ENCODE measurements around the gene CTNNA3. TPM values are rescaled to one million over a fixed set of nuclear protein-coding genes. Genes with fewer than 3 reads are reported as not detected.
"Not testable (repeated sequence)": the region's sequence is repeated elsewhere in the genome, so short reads cannot be mapped to it uniquely, and the experiment has no call there.

The CTNNA3 gene
- total RNA-seq, 2 experiments from 2014 or later: not detected

- intact Hi-C loops (cut with micrococcal nuclease): no loop called here
- Mint-ChIP-seq H3K27me3 (ENCODE audit: low read depth) (peaks cover 3% of the 10 kb centered on the region), H3K9me3 (peaks cover 23% of the 10 kb centered on the region), H3K27ac (no peak overlapping the region), H3K4me1 (ENCODE audit: low read depth) (no peaks in the 10 kb centered on the region), H3K36me3 (ENCODE audit: low read depth) (no peaks in the 10 kb centered on the region), H3K4me3 (no peak overlapping the region)
- no peak for DNase-seq
- CTCF ChIA-PET: no interaction called here
Observed at GRCh38 chr10:67476201-67476600, 219.8 kb downstream of the CTNNA3 start.

DNA sequence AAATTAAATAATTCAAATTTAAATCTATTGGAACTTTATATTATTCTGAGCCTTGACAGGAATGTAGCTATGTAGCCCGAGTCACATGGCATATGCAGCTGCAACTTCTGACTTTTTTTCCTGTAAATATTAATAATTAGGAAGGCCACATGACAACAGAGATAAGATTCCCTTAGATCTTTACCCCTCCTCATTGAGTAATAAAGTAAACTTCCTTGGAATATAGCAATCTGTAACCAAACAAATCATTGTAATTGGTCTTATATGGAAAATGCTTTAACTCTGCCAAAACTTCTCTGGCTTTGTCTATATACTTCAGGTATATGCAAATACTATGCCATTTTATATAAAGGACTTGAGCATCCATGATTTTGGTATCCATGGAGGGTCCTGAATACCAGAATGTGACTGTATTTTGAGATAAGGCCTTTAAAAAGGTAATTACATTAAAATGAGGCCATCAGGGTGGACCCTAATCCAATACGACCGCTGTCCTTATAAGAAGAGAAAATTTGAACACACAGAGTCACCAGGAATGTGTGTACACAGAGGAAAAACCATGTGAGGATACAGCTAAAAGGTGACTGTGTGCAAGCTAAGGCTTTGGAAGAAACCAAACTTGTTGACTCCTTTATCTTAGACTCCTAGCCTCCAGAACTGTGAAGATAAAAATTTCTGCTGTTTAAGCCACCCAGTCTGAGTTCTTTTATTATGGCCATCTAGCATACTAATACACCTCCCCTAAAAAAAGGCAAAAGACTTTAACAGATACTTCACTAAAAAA lies 222.0 kb downstream of the CTNNA3 start:
- Mint-ChIP-seq H3K27me3 (ENCODE audit: low read depth) (peaks cover 7% of the 10 kb centered on the region), H3K4me3 (no peak overlapping the region), H3K27ac (no peak overlapping the region), H3K4me1 (ENCODE audit: low read depth) (no peaks in the 10 kb centered on the region), H3K36me3 (ENCODE audit: low read depth) (no peaks in the 10 kb centered on the region), H3K9me3 (peaks cover 16% of the 10 kb centered on the region)
- intact Hi-C loops (cut with micrococcal nuclease): no loop called here
- CTCF ChIA-PET: interaction anchor here (1.4 kb wide), 1 partner anchor 49 kb away, joined by 3 read pairs; no protein-coding TSS in a partner anchor
- DNase-seq: no peak

GRCh38 chr10:67471022-67471421 lies 225.0 kb downstream of the CTNNA3 start:
- Mint-ChIP-seq H3K9me3 (peaks cover 3% of the 10 kb centered on the region), H3K36me3 (ENCODE audit: low read depth) (no peaks in the 10 kb centered on the region), H3K27me3 (ENCODE audit: low read depth) (peaks cover 7% of the 10 kb centered on the region), H3K4me3 (no peak overlapping the region), H3K27ac (no peak overlapping the region), H3K4me1 (ENCODE audit: low read depth) (no peaks in the 10 kb centered on the region)
- DNase-seq: no peak
- CTCF ChIA-PET: interaction anchor here (0.6 kb wide), 1 partner anchor 467 kb away, joined by 3 read pairs; no protein-coding TSS in a partner anchor
- intact Hi-C loops (cut with micrococcal nuclease): no loop called here

DNA sequence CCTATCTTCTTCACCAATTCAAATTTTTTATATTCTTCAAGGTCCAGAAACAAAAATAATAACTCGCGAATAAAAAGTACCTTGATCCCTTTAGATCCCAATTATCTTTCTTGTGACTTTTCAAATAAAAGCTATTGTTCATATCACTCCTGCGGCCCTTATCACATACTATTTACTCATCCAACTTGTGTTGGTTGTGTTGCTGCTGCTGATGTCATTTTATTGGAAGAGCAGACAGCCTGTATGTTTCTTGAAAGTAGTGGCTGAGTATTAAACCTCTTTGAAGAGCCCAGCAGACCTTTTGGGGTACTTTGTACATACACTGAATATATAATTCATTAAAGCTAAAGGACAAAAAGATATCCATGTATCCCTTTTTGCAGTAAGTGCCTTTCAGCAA lies 231.7 kb downstream of the CTNNA3 start:
- intact Hi-C loops (cut with micrococcal nuclease): no loop called here
- Mint-ChIP-seq H3K9me3 (no peaks in the 10 kb centered on the region), H3K4me3 (no peak overlapping the region), H3K27ac (no peak overlapping the region), H3K36me3 (ENCODE audit: low read depth) (no peaks in the 10 kb centered on the region), H3K4me1 (ENCODE audit: low read depth) (no peaks in the 10 kb centered on the region), H3K27me3 (ENCODE audit: low read depth) (peaks cover 1% of the 10 kb centered on the region)
- CTCF ChIA-PET: no interaction called here
- DNase-seq: no peak

DNA sequence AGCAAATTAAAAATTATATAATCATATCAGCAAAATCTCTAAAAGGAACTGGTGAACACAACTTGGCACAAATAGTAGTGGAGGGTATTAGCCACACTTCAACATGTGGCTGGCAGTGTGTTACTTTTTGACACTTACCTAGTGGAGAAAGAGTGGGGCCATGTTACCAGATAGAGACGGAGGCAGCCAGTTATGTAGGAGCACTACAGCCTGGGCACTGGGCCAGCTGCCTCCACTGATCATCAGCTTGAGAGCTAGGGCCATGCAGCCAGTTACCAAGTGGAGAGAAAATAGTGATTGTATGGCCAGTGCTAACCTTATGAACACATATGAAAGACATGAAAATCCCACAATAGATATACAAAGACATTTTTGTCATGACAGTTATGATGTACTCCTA lies 243.1 kb downstream of the CTNNA3 start:
- H3K36me3 Mint-ChIP-seq (ENCODE audit: low read depth): no peaks in the 10 kb centered on the region
- H3K27me3 Mint-ChIP-seq (ENCODE audit: low read depth): no peaks in the 10 kb centered on the region
- CTCF ChIA-PET: no interaction called here
- no peak overlapping the region for H3K27ac Mint-ChIP-seq
- peaks cover 5% of the 10 kb centered on the region for H3K9me3 Mint-ChIP-seq
- no peaks in the 10 kb centered on the region for H3K4me1 Mint-ChIP-seq (ENCODE audit: low read depth)
- DNase-seq: no peak
- H3K4me3 Mint-ChIP-seq: no peak overlapping the region
- intact Hi-C loops (cut with micrococcal nuclease): no loop called here

DNA sequence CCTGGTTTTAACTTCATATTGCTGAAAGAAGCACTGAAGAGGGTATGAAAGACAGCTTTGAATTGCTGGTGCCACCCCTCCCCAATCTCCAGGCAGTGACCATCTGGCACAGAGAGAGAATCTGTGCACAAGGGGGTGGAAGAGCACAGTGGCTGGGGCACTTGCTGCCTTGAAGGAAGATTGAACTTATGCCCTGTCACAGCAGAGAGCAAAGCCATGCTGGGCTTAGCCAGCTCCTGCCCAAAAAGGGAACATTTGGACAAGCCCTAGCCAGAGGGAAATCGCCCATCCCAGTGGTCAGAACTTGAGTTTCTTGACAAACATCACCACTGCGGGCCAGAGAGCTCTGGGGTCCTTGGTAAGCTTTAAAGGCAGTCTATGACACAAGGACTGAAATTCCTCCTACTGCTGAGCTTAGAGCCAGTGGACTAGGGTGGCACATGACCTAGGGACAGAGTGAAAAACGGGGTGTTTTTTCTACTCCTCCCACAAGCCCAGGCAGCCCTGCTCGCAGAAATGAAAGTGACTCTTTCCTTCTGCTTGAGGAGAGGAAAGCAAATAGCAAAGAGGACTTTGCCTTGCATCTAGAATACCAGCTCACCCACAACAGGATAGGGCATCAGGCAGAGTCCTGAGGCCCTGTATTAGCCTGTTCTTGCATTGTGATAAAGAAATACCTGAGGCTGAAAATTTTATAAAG lies 257.2 kb downstream of the CTNNA3 start:
- intact Hi-C loops (cut with micrococcal nuclease): no loop called here
- H3K4me3 Mint-ChIP-seq: no peak overlapping the region
- H3K4me1 Mint-ChIP-seq (ENCODE audit: low read depth): no peaks in the 10 kb centered on the region
- no peaks in the 10 kb centered on the region for H3K36me3 Mint-ChIP-seq (ENCODE audit: low read depth)
- H3K9me3 Mint-ChIP-seq: peaks cover 16% of the 10 kb centered on the region
- no peak overlapping the region for H3K27ac Mint-ChIP-seq
- H3K27me3 Mint-ChIP-seq (ENCODE audit: low read depth): peaks cover 5% of the 10 kb centered on the region
- no peak for DNase-seq
- CTCF ChIA-PET: no interaction called here

DNA sequence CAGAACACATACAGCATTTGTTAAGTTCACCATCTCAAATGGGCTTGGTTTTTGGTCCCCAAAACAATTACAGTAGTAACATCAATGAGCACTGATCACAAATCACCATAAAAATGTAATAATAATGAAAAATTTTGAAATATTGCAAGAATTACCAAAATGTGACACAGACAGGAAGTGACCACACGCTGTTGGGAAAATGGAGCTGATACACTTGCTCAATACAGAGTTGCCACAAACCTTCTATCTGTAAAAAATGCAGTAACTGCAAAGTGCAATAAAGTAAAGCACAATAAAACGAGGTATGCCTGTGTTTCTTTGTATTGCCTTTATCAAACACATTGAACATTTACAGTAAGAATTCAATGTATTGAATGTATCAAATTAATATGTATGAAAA lies 262.7 kb downstream of the CTNNA3 start:
- Mint-ChIP-seq H3K9me3 (peaks cover 3% of the 10 kb centered on the region), H3K27me3 (ENCODE audit: low read depth) (peaks cover 5% of the 10 kb centered on the region), H3K4me3 (no peak overlapping the region), H3K36me3 (ENCODE audit: low read depth) (no peaks in the 10 kb centered on the region), H3K27ac (no peak overlapping the region), H3K4me1 (ENCODE audit: low read depth) (no peaks in the 10 kb centered on the region)
- DNase-seq: no peak
- intact Hi-C loops (cut with micrococcal nuclease): loop anchor here (5.0 kb wide), 1 partner anchor 731 kb away; no protein-coding TSS in a partner anchor
- CTCF ChIA-PET: no interaction called here

DNA sequence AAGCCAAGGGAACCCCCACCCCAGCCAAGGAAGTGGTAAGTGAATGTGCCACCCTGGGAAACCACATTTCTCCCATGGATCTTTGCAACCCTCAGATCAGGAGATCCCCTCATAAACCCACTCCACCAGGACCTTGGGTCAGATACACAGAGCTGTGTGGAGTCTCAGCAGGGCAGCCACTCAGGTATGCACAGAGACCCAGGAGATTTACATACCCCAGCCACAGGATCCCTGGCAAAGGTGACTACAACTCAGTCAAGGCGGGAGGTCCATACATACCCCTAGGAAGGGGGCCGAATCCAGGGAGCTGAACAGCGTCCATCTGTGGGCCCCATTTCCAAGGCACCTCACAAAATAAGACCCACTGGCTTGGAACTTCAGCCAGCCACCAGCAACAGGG lies 293.4 kb downstream of the CTNNA3 start:
- intact Hi-C loops (cut with micrococcal nuclease): no loop called here
- Mint-ChIP-seq H3K27me3 (ENCODE audit: low read depth) (peaks cover 13% of the 10 kb centered on the region), H3K4me3 (no peak overlapping the region), H3K4me1 (ENCODE audit: low read depth) (no peaks in the 10 kb centered on the region), H3K27ac (no peak overlapping the region), H3K36me3 (ENCODE audit: low read depth) (no peaks in the 10 kb centered on the region), H3K9me3 (peaks cover 14% of the 10 kb centered on the region)
- CTCF ChIA-PET: no interaction called here
- no peak for DNase-seq

DNA sequence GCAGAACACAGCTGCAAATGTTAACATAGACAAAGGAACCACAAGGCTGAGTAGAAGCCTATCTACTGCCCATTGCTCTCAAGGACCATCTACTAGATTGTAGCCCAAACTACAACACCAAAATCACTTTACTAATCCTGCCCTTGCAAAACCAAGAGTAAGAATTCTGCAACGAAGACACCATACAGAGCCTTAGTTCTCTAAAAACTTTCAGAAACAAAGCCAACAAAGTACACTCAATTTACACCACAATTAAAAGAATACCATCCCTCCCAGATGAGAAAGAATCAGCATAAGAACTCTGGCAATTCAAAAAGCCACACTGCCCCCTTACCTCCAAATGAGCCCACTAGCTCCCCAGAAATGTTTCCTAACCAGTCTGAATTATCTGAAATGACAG lies 294.3 kb downstream of the CTNNA3 start:
- Mint-ChIP-seq H3K4me1 (ENCODE audit: low read depth) (no peaks in the 10 kb centered on the region), H3K27ac (no peak overlapping the region), H3K9me3 (peaks cover 17% of the 10 kb centered on the region), H3K36me3 (ENCODE audit: low read depth) (no peaks in the 10 kb centered on the region), H3K4me3 (no peak overlapping the region), H3K27me3 (ENCODE audit: low read depth) (peaks cover 13% of the 10 kb centered on the region)
- DNase-seq: no peak
- intact Hi-C loops (cut with micrococcal nuclease): no loop called here
- CTCF ChIA-PET: no interaction called here

DNA sequence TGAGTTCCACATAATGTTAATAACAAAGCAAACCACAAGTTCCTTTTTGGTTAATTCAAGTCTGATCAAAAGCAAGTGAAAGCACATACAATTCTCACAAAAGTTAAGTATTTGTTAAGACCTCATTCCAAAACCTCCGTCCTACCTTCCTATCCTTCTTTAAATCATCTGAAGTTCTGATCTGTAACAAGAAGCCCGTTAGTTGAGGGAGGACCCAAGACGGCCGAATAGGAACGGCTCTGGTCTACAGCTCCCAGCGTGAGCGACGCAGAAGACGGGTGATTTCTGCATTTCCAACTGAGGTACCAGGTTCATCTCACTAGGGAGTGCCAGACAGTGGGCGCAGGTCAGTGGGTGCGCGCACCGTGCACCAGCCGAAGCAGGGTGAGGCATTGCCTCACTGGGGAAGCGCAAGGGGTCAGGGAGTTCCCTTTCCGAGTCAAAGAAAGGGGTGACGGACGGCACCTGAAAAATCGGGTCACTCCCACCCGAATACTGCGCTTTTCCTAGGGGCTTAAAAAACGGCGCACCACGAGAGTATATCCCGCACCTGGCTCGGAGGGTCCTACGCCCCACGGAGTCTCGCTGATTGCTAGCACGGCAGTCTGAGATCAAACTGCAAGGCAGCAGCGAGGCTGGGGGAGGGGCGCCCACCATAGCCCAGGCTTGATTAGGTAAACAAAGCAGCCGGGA lies 309.0 kb downstream of the CTNNA3 start:
- CTCF ChIA-PET; H3K27ac Mint-ChIP-seq; H3K4me1 Mint-ChIP-seq (ENCODE audit: low read depth); H3K9me3 Mint-ChIP-seq; H3K36me3 Mint-ChIP-seq (ENCODE audit: low read depth); DNase-seq; intact Hi-C loops (cut with micrococcal nuclease); H3K4me3 Mint-ChIP-seq: not testable (repeated sequence)
- peaks cover 11% of the 10 kb centered on the region for H3K27me3 Mint-ChIP-seq (ENCODE audit: low read depth)

DNA sequence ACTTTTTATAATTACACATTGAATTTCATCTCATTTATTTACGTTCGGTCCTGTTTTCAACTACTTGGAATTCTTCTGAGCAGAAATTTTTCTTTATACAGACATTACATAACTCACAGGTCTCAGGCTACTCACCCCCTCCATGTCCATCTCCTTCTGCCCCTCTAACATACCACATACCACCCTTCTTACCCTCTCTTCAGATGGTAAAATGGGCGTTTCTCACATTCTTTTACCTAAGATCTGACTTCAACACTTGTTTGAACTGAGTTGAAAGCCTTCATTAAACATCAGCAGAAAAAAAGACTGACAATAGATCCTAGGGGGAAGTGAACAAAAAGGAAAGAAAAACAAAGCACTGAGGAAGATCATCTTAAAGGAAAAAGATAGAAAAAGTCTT lies 309.7 kb downstream of the CTNNA3 start:
- intact Hi-C loops (cut with micrococcal nuclease): no loop called here
- Mint-ChIP-seq H3K9me3 (no peaks in the 10 kb centered on the region), H3K36me3 (ENCODE audit: low read depth) (no peaks in the 10 kb centered on the region), H3K4me1 (ENCODE audit: low read depth) (peaks cover 5% of the 10 kb centered on the region), H3K4me3 (no peak overlapping the region), H3K27me3 (ENCODE audit: low read depth) (peaks cover 11% of the 10 kb centered on the region), H3K27ac (no peak overlapping the region)
- CTCF ChIA-PET: interaction anchor here (0.6 kb wide), 1 partner anchor 1077 kb away, joined by 4 read pairs; no protein-coding TSS in a partner anchor
- no peak for DNase-seq

DNA sequence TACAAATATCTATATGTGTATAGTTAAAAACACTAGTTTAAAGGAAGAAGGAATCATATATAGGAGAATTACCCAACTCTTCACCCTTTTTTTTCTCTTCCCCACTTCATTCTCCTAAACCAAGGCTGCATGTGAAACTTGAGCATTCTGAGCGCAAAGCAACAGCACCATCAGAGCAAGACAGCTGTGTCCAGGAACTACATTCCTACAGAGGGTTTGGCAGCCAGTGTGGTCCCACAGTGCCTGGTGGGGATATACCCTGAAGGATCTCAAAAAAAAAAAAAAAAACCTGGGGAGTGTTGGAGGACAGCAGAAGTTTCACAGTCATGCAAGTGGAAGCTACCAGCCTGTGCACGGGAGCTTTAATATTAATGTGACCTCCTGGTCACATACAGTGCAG lies 310.4 kb downstream of the CTNNA3 start:
- no peaks in the 10 kb centered on the region for H3K36me3 Mint-ChIP-seq (ENCODE audit: low read depth)
- intact Hi-C loops (cut with micrococcal nuclease): no loop called here

More for the DNA sequence above, 310.4 kb downstream of the CTNNA3 start:
- Mint-ChIP-seq H3K27ac (no peak overlapping the region), H3K27me3 (ENCODE audit: low read depth) (peaks cover 11% of the 10 kb centered on the region), H3K4me3 (no peak overlapping the region), H3K9me3 (no peaks in the 10 kb centered on the region), H3K4me1 (ENCODE audit: low read depth) (peaks cover 5% of the 10 kb centered on the region)
- DNase-seq: no peak
- CTCF ChIA-PET: interaction anchor here (0.6 kb wide), 1 partner anchor 1076 kb away, joined by 4 read pairs; no protein-coding TSS in a partner anchor

Measured in activated naive CD4-positive, alpha-beta T cell treated with anti-CD3 and anti-CD28 coated beads for 36 hours (primary cell).